22Rv1 (cell line): ENCODE measurements around the gene DCD.

Experiments used
- ZFX ChIP-seq: fragments of 450-650 bp; IDR thresholded peaks from 2 replicates; pipeline ENCODE4 v1.6.1; 2017; ENCODE audit warnings: antibody characterized with exemption, borderline replicate concordance
- TF ChIP-seq, protein P1 (sequence below): fragments of 450-650 bp; IDR thresholded peaks from 2 replicates; pipeline ENCODE4 v1.5.1; 2017; ENCODE audit warnings: mild to moderate bottlenecking

DNA sequence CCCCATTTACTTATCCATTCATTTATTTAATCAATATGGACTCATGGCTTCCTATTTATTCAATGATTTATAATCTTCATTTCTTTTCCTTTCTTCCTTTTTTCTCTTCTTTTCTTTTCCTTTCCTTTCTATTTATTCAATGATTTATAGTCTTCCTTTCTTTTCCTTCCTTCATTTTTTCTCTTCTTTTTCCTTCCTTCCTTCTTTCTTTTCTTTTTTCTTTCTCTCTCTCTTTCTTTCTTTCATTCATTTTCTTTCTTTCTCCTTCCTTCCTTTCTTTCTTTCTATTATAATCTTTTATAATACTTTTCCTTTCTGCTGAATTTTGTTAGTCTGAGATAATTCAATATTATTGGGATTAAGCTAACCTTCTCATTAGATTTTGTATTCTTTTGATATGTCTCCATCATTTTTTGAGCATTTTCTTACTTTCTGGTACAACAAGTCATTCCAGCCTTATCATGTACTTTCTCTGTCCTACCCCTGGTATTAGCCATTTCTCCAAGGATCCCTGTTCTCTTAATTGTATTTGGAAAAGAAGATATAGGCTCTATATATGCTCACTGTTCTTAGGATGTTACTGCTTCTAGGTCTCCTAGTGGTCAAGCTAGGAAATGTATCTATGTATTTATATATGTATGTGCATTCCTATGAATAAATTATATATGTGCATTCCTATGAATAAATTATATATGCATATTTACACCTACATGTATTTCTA, 25.5 kb downstream of the DCD start:
- TF ChIP-seq, protein P1, sequence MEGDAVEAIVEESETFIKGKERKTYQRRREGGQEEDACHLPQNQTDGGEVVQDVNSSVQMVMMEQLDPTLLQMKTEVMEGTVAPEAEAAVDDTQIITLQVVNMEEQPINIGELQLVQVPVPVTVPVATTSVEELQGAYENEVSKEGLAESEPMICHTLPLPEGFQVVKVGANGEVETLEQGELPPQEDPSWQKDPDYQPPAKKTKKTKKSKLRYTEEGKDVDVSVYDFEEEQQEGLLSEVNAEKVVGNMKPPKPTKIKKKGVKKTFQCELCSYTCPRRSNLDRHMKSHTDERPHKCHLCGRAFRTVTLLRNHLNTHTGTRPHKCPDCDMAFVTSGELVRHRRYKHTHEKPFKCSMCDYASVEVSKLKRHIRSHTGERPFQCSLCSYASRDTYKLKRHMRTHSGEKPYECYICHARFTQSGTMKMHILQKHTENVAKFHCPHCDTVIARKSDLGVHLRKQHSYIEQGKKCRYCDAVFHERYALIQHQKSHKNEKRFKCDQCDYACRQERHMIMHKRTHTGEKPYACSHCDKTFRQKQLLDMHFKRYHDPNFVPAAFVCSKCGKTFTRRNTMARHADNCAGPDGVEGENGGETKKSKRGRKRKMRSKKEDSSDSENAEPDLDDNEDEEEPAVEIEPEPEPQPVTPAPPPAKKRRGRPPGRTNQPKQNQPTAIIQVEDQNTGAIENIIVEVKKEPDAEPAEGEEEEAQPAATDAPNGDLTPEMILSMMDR, result peak; percentile 60
- no peak for TF ChIP-seq ZFX
